Endothelial cell of umbilical vein (primary cell): ENCODE results near the gene RPL5. TPM values are rescaled to one million over a fixed set of nuclear protein-coding genes. Genes with fewer than 3 reads are reported as not detected.

ENCODE experiments used
- BruUV-seq: library from RNA; stranded (reverse); fragments of 400-500 nt; replicated peaks from 2 replicates; lab custom pipeline; 2021; lab: Mats Ljungman, UMichigan
- CTCF ChIA-PET: fragments of 300-600, 350-600 bp; sonication (Branson Sonifier 250); formaldehyde crosslinking; loops from one replicate; lab custom pipeline; 2021; ENCODE audit warnings: antibody characterized with exemption, inconsistent platforms; lab: Charles Lee
- POLR2A ChIA-PET: fragments of 300-600, 350-600 bp; sonication (Branson Sonifier 250); formaldehyde crosslinking; loops from one replicate; lab custom pipeline; 2021; ENCODE audit warnings: antibody characterized with exemption, inconsistent platforms; lab: Charles Lee
- DNase-seq: peaks from one replicate; pipeline ENCODE4 v3.0.0-alpha.2; 2011; ENCODE audit warnings: low read depth, low spot score
- FAIRE-seq: peaks from 2 replicates; lab custom pipeline; 2011; peaks lifted over from hg19 to GRCh38; lab: Jason Lieb, UNC
- H2AFZ ChIP-seq: 2 replicates; pipeline ENCODE4 v1.6.0; 2012; ENCODE audit warnings: low read depth, low read length, control low read depth, inconsistent platforms
- H3K27ac ChIP-seq: 2 replicates; pipeline ENCODE4 v1.5.1; 2011; ENCODE audit warnings: low read depth, mild to moderate bottlenecking, control low read depth, low read length, moderate library complexity; ENCODE audit not compliant: insufficient read depth
- H3K27me3 ChIP-seq, 2 experiments: 2 replicates each; pipeline versions ENCODE4 v1.6.0 to v1.6.1; 2011; ENCODE audit warnings: low read length in 2 of 2, mixed read lengths in 1 of 2; ENCODE audit not compliant: control insufficient read depth in 2 of 2, insufficient read depth in 2 of 2
- H3K36me3 ChIP-seq, 2 experiments: 2 replicates in 1 of 2; 3 replicates in 1 of 2; pipeline ENCODE4 v1.5.1; 2011; ENCODE audit warnings: low read length in 2 of 2, mild to moderate bottlenecking in 1 of 2, moderate library complexity in 1 of 2; ENCODE audit not compliant: control insufficient read depth in 2 of 2, insufficient read depth in 2 of 2; ENCODE audit errors: extremely low read depth in 1 of 2
- H3K4me1 ChIP-seq: 3 replicates; pipeline ENCODE4 v1.5.1; 2011; ENCODE audit warnings: mild to moderate bottlenecking, low read length; ENCODE audit not compliant: control insufficient read depth, insufficient read depth; ENCODE audit errors: extremely low read depth
- H3K4me2 ChIP-seq: 2 replicates; pipeline ENCODE4 v1.6.1; 2011; ENCODE audit warnings: low read length, control low read depth, mixed read lengths; ENCODE audit not compliant: insufficient read depth
- H3K4me3 ChIP-seq, 3 experiments: fragments of 200-600 bp in 1 of 3; sonication (generic), shearing (Covaris generic) in 1 of 3; replicated peaks in 1 of 3; 2 replicates each; pipeline ENCODE4 v1.5.1; 2011 to 2016; ENCODE audit warnings: control low read depth in 3 of 3, low read length in 3 of 3, mild to moderate bottlenecking in 2 of 3, inconsistent platforms in 1 of 3, low read depth in 1 of 3, moderate library complexity in 1 of 3; ENCODE audit not compliant: insufficient read depth in 1 of 3
- H3K79me2 ChIP-seq: 2 replicates; pipeline ENCODE4 v1.6.0; 2012; ENCODE audit warnings: low read length, inconsistent platforms; ENCODE audit not compliant: control insufficient read depth, insufficient read depth
- H3K9ac ChIP-seq: replicated peaks from 2 replicates; pipeline ENCODE3; 2011; ENCODE audit warnings: low read length, control low read depth; ENCODE audit not compliant: insufficient read depth; ENCODE audit errors: extremely low read depth
- H3K9me1 ChIP-seq: replicated peaks from 3 replicates; pipeline ENCODE4 v1.6.0; 2011; ENCODE audit warnings: mild to moderate bottlenecking, low read length; ENCODE audit not compliant: control insufficient read depth, insufficient read depth; ENCODE audit errors: extremely low read depth
- H3K9me3 ChIP-seq: replicated peaks from 2 replicates; pipeline ENCODE4 v1.5.1; 2012; ENCODE audit warnings: low read length, inconsistent platforms; ENCODE audit not compliant: control insufficient read depth, insufficient read depth
- H4K20me1 ChIP-seq: replicated peaks from 2 replicates; pipeline ENCODE3; 2011; ENCODE audit warnings: mild to moderate bottlenecking, low read length; ENCODE audit not compliant: control insufficient read depth, insufficient read depth; ENCODE audit errors: extremely low read depth
- CTCF ChIP-seq, 2 donors: IDR thresholded peaks; 1 replicate in 1 of 2; 2 replicates in 1 of 2; pipeline ENCODE4 v1.5.1; 2011; ENCODE audit warnings: low read length in 2 of 2, mild to moderate bottlenecking in 2 of 2, moderate library complexity in 2 of 2, control low read depth in 1 of 2, inconsistent platforms in 1 of 2, low read depth in 1 of 2; ENCODE audit not compliant: insufficient read depth in 1 of 2; ENCODE audit errors: extremely low read depth in 1 of 2
- EZH2 ChIP-seq: IDR thresholded peaks from 2 replicates; pipeline ENCODE4 v1.6.1; 2012; ENCODE audit warnings: borderline replicate concordance, low read depth, mild to moderate bottlenecking, moderate library complexity, low read length, inconsistent platforms; ENCODE audit not compliant: severe bottlenecking
- FOS ChIP-seq: IDR thresholded peaks from 2 replicates; pipeline ENCODE4 v1.6.1; 2011; ENCODE audit warnings: mild to moderate bottlenecking, low read length, moderate library complexity, borderline replicate concordance; ENCODE audit not compliant: insufficient read depth
- GATA2 ChIP-seq: IDR thresholded peaks from 2 replicates; pipeline ENCODE4 v1.7.0; 2011; ENCODE audit warnings: low read depth, mild to moderate bottlenecking, moderate library complexity, mixed read lengths, low read length; ENCODE audit not compliant: insufficient read length, insufficient read depth
- JUN ChIP-seq: IDR thresholded peaks from 2 replicates; pipeline ENCODE4 v1.6.1; 2011; ENCODE audit warnings: borderline replicate concordance, low read depth; ENCODE audit not compliant: insufficient read length, insufficient read depth
- MYC ChIP-seq: IDR thresholded peaks from one replicate; pipeline ENCODE4 v1.6.1; 2011; ENCODE audit warnings: mild to moderate bottlenecking, low read depth, low read length
- POLR2A ChIP-seq: IDR thresholded peaks from 2 replicates; pipeline ENCODE4 v1.6.1; 2012; ENCODE audit warnings: low read depth, mild to moderate bottlenecking, control low read depth, low read length
- POLR2AphosphoS5 ChIP-seq: IDR thresholded peaks from 2 replicates; pipeline ENCODE4 v1.6.1; 2012; ENCODE audit warnings: low read depth, mild to moderate bottlenecking, control low read depth, low read length, moderate library complexity; ENCODE audit not compliant: insufficient read depth
- dilution Hi-C: fragments of 300-500 bp; cut with MboI; formaldehyde crosslinking; loops from one replicate; pipeline ENCODE4 v1.15.0; 2019; ENCODE audit warnings: low sequenced_read_pairs; ENCODE audit not compliant: extremely low pct_ligation_motif_present
- intact Hi-C: fragments of 100-400 bp; cut with micrococcal nuclease; formaldehyde crosslinking; loops from one replicate; pipeline ENCODE4 v1.10.0; 2022
- polyA plus RNA-seq, 4 experiments: library from polyadenylated mRNA; depleted of rRNA in 3 of 4; stranded (reverse) in 3 of 4; unstranded in 1 of 4; fragments of >200 nt; gene quantifications; 2 replicates each; pipeline versions ENCODE4 v1.2.1 to v1.2.3, GENCODE V29; 2011 to 2012; ENCODE audit warnings: missing spikeins in 1 of 4
- total RNA-seq: library from RNA; stranded (reverse); gene quantifications from 2 replicates; pipeline ENCODE4 v1.2.3, GENCODE V29; 2021
- TF ChIP-seq, protein P1 (sequence below): IDR thresholded peaks from 2 replicates; pipeline ENCODE4 v1.6.1; 2011; ENCODE audit not compliant: insufficient read depth, insufficient read length

The RPL5 gene
- total and polyA plus RNA-seq, 2 donors (not counting 3 experiments of a cell fraction or from before 2014, with no cell fraction given), result 1,109 to 1,237 TPM

- Histone ChIP-seq H3K4me2 (peak within 1 kb of the TSS; percentile 97), H3K9me3 (no peaks in the 10 kb centered on the region), H3K4me3 (peak within 1 kb of the TSS; percentile 73 to 88 (median 77)), H3K79me2 (peaks cover 26% of the 10 kb centered on the region), H3K27ac (peak within 1 kb of the TSS; percentile 97), H4K20me1 (no peaks in the 10 kb centered on the region), H3K4me1 (peaks cover 3% of the 10 kb centered on the region), H3K9me1 (no peaks in the 10 kb centered on the region), H3K9ac (peak within 1 kb of the TSS; percentile 96), H3K27me3 (no peaks in the 10 kb centered on the region), H3K36me3 (no peaks in the 10 kb centered on the region), H2AFZ (peak within 1 kb of the TSS; percentile 88)
- intact Hi-C loops (loop anchor here (1.0 kb wide), 3 partner anchors 33 to 47 kb away; partner anchors contain the start of gene RPL5), dilution Hi-C loops (no loop called here)
- TF ChIP-seq JUN (no peak), GATA2 (no peak), CTCF (IDR thresholded peaks at IDR 0.05; ENCODE audit: extremely low read depth in 1 of 2, insufficient read depth in 1 of 2, low read depth in 1 of 2, low read length in 2 of 2) (no peak), POLR2A (peak; percentile 78), POLR2AphosphoS5 (peak; percentile 31), MYC (no peak), FOS (no peak), EZH2 (no peak)
- TF ChIP-seq, protein P1, sequence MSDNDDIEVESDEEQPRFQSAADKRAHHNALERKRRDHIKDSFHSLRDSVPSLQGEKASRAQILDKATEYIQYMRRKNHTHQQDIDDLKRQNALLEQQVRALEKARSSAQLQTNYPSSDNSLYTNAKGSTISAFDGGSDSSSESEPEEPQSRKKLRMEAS, result peak; percentile 93
- BruUV-seq, result TSS peak; percentile 5
- peak; percentile 99 for DNase-seq
- ChIA-PET CTCF (interaction anchor here (0.7 to 4.8 kb wide), 7 partner anchors 10 to 475 kb away, joined by 3 to 43 read pairs (median 8); partner anchors contain the start of gene RPL5), POLR2A (interaction anchor here (1.1 kb wide), 1 partner anchor 8 kb away, joined by 6 read pairs; no protein-coding TSS in a partner anchor)
- FAIRE-seq, result peak; percentile 92
Measured at GRCh38 chr1:92784639-92785500, 47.0 kb upstream of the RPL5 start, which contains the start of gene EVI5. TSS of gene EVI5 (minus strand) at chr1:92785108. CDS start at chr1:92736546, 48,562 bp downstream.
